Mesothelial cell of epicardium (in vitro differentiated cells): ENCODE results near the gene SLC34A2. TPM values are rescaled to one million over a fixed set of nuclear protein-coding genes. Genes with fewer than 3 reads are reported as not detected.

Experiments
- DNase-seq, 2 experiments: peaks; one replicate each; pipeline ENCODE4 v3.0.0; 2021; ENCODE audit warnings: low spot score in 2 of 2; ENCODE audit not compliant: unreplicated experiment in 2 of 2
- H3K27ac Mint-ChIP-seq: 2 replicates; pipeline ENCODE4 v1.8.0; 2021; ENCODE audit warnings: mixed read lengths
- H3K27me3 Mint-ChIP-seq: 2 replicates; pipeline ENCODE4 v1.8.0; 2021; ENCODE audit warnings: low read depth, mixed read lengths
- H3K36me3 Mint-ChIP-seq: 2 replicates; pipeline ENCODE4 v1.8.0; 2021; ENCODE audit warnings: mixed read lengths
- H3K4me1 Mint-ChIP-seq: 2 replicates; pipeline ENCODE4 v1.8.0; 2021; ENCODE audit warnings: mixed read lengths
- H3K4me3 Mint-ChIP-seq: 2 replicates; pipeline ENCODE4 v1.8.0; 2021; ENCODE audit warnings: mild to moderate bottlenecking, moderate library complexity, mixed read lengths
- H3K9me3 Mint-ChIP-seq: 2 replicates; pipeline ENCODE4 v1.8.0; 2021; ENCODE audit warnings: mixed read lengths
- total RNA-seq: library from RNA; stranded (reverse); gene quantifications from 3 replicates; pipeline ENCODE4 v1.2.1, GENCODE V29; 2021
- TF ChIP-seq, protein P1 (sequence below): fragments of 200-600 bp; sonication (generic); IDR thresholded peaks from one replicate; pipeline ENCODE4 v1.5.0; 2021; ENCODE audit warnings: antibody characterized with exemption; ENCODE audit not compliant: unreplicated experiment

The SLC34A2 gene
- total RNA-seq, 1 donor from 2014 or later, result 0.22 TPM

- Mint-ChIP-seq H3K27me3 (no peaks in the 10 kb centered on the region), H3K4me3 (no peak overlapping the region), H3K36me3 (no peaks in the 10 kb centered on the region), H3K9me3 (no peaks in the 10 kb centered on the region), H3K27ac (no peak overlapping the region), H3K4me1 (peaks cover 4% of the 10 kb centered on the region)
- TF ChIP-seq, protein P1, sequence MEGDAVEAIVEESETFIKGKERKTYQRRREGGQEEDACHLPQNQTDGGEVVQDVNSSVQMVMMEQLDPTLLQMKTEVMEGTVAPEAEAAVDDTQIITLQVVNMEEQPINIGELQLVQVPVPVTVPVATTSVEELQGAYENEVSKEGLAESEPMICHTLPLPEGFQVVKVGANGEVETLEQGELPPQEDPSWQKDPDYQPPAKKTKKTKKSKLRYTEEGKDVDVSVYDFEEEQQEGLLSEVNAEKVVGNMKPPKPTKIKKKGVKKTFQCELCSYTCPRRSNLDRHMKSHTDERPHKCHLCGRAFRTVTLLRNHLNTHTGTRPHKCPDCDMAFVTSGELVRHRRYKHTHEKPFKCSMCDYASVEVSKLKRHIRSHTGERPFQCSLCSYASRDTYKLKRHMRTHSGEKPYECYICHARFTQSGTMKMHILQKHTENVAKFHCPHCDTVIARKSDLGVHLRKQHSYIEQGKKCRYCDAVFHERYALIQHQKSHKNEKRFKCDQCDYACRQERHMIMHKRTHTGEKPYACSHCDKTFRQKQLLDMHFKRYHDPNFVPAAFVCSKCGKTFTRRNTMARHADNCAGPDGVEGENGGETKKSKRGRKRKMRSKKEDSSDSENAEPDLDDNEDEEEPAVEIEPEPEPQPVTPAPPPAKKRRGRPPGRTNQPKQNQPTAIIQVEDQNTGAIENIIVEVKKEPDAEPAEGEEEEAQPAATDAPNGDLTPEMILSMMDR, result no peak
- DNase-seq, result no peak
These were observed 20.1 kb upstream of the SLC34A2 start for GRCh38 chr4:25635501-25635900.

DNA sequence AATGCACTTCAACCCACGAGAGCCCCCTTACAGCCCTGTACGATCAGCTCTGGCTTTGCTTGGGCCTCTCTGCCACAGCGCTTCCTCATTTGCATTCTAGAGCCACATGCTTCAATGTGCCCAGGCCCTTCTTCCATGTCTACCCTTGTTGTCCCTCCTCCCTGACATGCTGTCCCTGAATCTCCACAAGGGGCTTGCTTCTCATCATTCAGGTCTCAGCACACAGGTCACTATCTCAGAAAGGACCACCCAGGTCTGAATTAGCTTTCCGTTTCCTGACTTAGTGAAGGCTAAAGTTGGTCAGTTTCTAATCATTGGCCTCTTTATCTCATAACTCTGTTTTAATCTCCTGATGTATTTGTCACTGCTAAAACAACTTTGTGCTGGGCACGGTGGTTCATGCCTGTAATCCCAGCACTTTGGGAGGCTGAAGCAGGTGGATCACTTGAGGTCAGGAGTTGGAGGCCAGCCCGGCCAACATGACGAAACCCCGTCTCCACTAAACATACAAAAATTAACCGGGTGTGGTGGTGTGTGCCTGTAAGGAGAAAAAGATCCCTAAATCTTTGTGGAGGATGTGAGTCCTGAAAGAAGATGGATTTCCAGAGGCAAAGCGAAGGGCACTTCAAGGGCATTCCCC lies 17.9 kb upstream of the SLC34A2 start:
- DNase-seq, result no peak
- Mint-ChIP-seq H3K27ac (no peak overlapping the region), H3K27me3 (no peaks in the 10 kb centered on the region), H3K4me1 (peaks cover 4% of the 10 kb centered on the region), H3K9me3 (no peaks in the 10 kb centered on the region), H3K4me3 (no peak overlapping the region), H3K36me3 (no peaks in the 10 kb centered on the region)
- TF ChIP-seq, protein P1, result no peak

GRCh38 chr4:25638221-25638601 lies 17.4 kb upstream of the SLC34A2 start:
- H3K4me3 Mint-ChIP-seq, result no peak overlapping the region
- no peaks in the 10 kb centered on the region for H3K9me3 Mint-ChIP-seq
- H3K4me1 Mint-ChIP-seq, result peaks cover 4% of the 10 kb centered on the region
- TF ChIP-seq, protein P1, result no peak
- no peak overlapping the region for H3K27ac Mint-ChIP-seq
- no peaks in the 10 kb centered on the region for H3K27me3 Mint-ChIP-seq
- no peak for DNase-seq
- no peaks in the 10 kb centered on the region for H3K36me3 Mint-ChIP-seq

GRCh38 chr4:25638806-25639205 lies 16.8 kb upstream of the SLC34A2 start:
- TF ChIP-seq, protein P1, result no peak
- no peak overlapping the region for H3K27ac Mint-ChIP-seq
- H3K4me3 Mint-ChIP-seq, result no peak overlapping the region
- no peak for DNase-seq
- H3K36me3 Mint-ChIP-seq, result no peaks in the 10 kb centered on the region
- H3K27me3 Mint-ChIP-seq, result no peaks in the 10 kb centered on the region
- H3K9me3 Mint-ChIP-seq, result no peaks in the 10 kb centered on the region
- H3K4me1 Mint-ChIP-seq, result peaks cover 4% of the 10 kb centered on the region

- Mint-ChIP-seq H3K4me1 (peaks cover 7% of the 10 kb centered on the region), H3K27ac (no peak overlapping the region), H3K36me3 (no peaks in the 10 kb centered on the region), H3K4me3 (no peak overlapping the region), H3K27me3 (peaks cover 22% of the 10 kb centered on the region), H3K9me3 (no peaks in the 10 kb centered on the region)
- TF ChIP-seq, protein P1, result no peak
- no peak for DNase-seq
These were observed 5.3 kb upstream of the SLC34A2 start for GRCh38 chr4:25650311-25650710.

DNA sequence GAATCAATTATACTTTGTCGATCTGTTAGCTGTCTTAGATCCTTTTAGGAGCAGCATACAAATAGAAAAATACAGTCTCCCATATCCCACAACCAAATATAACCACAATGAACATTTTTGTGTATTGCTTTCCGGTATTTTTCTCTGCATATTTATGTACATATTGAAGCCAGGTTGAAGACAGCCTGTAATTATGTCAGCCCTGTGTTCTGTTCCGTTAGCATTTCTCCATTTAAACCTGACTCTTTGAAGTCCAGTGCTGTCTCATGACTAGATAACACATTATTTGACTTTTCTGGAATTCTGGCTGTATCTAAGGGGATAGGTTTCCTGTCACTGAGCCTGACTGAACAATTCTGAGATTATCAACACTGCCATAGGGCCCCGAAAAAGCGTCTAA lies 4.0 kb upstream of the SLC34A2 start:
- Mint-ChIP-seq H3K36me3 (no peaks in the 10 kb centered on the region), H3K4me1 (peaks cover 11% of the 10 kb centered on the region), H3K27me3 (peaks cover 35% of the 10 kb centered on the region), H3K9me3 (no peaks in the 10 kb centered on the region), H3K4me3 (no peak overlapping the region), H3K27ac (no peak overlapping the region)
- TF ChIP-seq, protein P1, result no peak
- no peak for DNase-seq
